H7 (cell line): Measurements from ENCODE around the gene USP2. TPM values are rescaled to one million over a fixed set of nuclear protein-coding genes. Genes with fewer than 3 reads are reported as not detected.

Source experiments
- DNase-seq: peaks from one replicate; pipeline ENCODE4 v3.0.0; 2012
- H3K27me3 ChIP-seq: 2 replicates; pipeline ENCODE4 v1.6.0; 2011; ENCODE audit warnings: mild to moderate bottlenecking, low read length; ENCODE audit not compliant: control insufficient read depth, insufficient read depth
- H3K36me3 ChIP-seq: replicated peaks from 2 replicates; pipeline ENCODE4 v1.5.1; 2011; ENCODE audit warnings: low read length; ENCODE audit not compliant: control insufficient read depth, insufficient read depth
- H3K4me3 ChIP-seq: 2 replicates; pipeline ENCODE4 v1.5.1; 2011; ENCODE audit warnings: low read depth, mild to moderate bottlenecking, control low read depth, low read length, moderate library complexity; ENCODE audit not compliant: insufficient read depth
- total RNA-seq: library from RNA; depleted of rRNA; stranded (reverse); fragments of >200 nt; shearing (Covaris generic); gene quantifications from 2 replicates; pipeline ENCODE4 v1.2.3, GENCODE V29; 2014

Gene USP2
- total RNA-seq, 1 experiment from 2014 or later = 2.8 TPM

DNA sequence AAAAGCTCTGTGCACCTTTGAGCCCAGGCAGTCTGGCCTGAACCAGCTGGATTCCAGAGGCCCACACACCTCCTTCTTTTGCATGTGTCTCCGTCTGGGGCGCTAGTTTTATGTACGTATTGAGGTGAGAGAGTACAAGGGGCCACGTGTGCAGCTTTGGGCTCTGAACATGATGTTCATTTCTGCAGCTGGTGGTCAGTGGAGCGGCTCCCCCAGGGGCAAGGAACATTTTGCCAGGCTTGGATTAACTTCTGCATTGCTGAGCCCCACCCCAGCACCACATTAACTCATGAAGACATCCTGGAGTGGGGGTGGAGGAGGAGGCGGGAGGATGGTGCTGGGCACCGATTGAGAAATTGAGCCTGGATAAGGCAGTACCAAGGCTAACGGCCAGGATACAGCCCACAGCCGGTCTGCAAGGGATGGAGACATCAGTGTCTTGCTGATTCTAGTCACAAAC, 13.8 kb downstream of the USP2 start:
- no peak overlapping the region for H3K4me3 ChIP-seq
- DNase-seq = no peak
- no peaks in the 10 kb centered on the region for H3K36me3 ChIP-seq
- H3K27me3 ChIP-seq = peaks cover 28% of the 10 kb centered on the region

DNA sequence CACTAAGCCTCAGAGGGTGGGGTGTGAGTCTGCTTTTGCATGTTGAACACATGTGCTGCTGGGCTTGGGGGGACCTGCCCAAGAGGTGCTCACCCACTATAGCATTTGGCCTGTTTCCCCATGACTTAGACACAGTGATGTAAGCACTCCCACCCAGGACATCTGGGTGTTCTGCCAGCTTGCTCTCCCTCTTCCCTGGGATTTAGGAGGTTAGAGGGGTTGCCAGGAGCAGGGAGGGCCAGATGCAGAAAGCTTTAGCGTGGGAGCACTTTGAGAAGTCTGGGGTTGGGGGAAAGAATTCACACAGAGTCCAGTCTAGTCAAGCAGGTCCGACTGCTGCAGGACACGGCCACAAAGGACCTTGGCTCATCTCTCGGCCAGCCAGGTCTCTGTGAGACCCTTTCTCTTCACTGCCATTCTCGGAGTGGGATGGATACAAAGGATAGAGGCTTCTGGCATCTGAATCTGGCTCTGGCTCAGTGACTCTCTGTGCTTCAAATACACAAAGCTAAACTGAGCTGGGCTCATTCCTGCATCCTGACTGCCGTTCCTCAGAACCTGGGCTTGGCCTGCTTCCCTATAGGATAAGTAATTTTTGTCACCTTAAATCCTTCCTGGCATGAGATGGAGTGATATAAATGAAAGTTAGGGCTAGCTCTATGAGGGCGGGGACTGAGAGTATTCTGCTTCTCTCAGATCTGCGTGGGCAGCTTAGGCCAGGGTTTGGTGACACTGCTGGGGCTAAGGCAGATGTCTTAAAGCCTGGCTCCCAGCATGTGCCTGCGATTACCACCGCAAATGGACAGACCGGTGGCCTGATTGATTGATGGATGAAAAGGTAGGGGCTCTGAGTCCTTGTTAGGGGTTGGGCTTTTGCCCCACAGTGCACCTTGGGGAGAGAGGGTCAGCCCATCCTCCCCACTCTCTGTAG, 14.5 kb downstream of the USP2 start:
- peaks cover 33% of the 10 kb centered on the region for H3K27me3 ChIP-seq
- no peaks in the 10 kb centered on the region for H3K36me3 ChIP-seq
- H3K4me3 ChIP-seq = no peak overlapping the region
- no peak for DNase-seq

DNA sequence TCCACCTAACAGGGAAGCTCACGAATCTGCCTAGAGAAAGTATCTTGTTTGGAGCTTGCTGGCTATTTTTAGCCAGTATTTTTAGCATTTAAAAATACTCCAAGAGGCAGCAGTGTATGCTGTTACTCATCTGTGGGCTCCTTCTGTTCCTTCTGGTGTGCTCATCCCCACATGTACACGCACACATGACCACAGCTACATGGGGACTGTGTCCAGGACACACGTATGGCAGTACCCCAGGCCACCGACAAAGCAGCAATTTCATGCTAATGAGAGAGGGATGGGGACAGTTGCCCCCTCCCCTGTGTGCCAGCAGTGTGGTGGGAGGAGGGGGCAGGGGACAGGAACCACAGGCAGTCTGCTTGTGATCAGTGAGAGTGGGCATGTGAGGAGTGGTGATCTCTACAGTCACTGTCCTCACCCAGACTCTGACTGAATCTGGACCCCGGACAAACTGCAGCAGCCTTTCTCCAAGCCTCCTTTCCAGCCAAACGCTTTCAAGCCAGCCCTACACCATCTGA, 16.4 kb downstream of the USP2 start:
- no peak overlapping the region for H3K4me3 ChIP-seq

DNA sequence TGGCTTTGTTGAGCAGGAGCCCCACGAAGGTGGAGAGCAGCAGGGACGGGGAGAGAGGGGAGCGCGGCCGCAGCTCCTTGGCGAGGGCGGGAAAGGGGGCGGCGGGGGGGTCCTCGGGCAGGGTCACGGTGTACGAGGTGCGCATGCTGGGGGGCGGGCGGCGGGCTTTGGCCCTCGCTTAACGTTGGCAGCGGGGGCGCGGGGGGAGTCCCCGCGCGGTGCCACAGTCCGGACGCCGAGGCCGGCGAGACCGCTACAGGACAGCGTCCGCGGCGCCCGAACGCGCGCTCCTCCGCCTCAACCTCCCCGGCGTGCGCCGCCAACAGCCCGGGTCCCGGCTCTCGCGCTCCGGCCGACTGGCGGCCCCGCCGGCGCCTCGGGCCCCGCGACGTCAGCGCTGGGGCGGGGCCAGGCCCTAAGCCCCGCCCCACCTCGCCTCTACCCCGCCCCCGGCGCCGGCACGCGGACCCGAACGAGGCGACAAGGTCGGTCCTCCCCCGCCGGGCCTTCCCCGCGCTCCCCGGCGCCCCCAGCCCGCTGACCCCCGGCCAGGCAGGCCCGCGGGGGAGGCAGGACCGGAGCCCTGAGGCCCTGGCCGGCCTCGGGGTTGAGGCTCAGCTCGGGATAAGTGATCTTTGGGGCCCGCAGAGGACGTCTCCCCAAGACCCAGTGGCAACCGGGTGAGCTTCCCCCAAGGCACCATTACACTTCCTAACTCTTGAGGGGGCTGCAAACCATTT, 17.5 kb downstream of the USP2 start:
- peak; percentile 98 for DNase-seq
- peaks cover 34% of the 10 kb centered on the region for H3K27me3 ChIP-seq
- H3K36me3 ChIP-seq = no peaks in the 10 kb centered on the region
- H3K4me3 ChIP-seq = peak overlapping the region; percentile 52

More for the DNA sequence above, 16.4 kb downstream of the USP2 start:
- no peak for DNase-seq
- Histone ChIP-seq H3K36me3 (no peaks in the 10 kb centered on the region), H3K27me3 (peaks cover 34% of the 10 kb centered on the region)

DNA sequence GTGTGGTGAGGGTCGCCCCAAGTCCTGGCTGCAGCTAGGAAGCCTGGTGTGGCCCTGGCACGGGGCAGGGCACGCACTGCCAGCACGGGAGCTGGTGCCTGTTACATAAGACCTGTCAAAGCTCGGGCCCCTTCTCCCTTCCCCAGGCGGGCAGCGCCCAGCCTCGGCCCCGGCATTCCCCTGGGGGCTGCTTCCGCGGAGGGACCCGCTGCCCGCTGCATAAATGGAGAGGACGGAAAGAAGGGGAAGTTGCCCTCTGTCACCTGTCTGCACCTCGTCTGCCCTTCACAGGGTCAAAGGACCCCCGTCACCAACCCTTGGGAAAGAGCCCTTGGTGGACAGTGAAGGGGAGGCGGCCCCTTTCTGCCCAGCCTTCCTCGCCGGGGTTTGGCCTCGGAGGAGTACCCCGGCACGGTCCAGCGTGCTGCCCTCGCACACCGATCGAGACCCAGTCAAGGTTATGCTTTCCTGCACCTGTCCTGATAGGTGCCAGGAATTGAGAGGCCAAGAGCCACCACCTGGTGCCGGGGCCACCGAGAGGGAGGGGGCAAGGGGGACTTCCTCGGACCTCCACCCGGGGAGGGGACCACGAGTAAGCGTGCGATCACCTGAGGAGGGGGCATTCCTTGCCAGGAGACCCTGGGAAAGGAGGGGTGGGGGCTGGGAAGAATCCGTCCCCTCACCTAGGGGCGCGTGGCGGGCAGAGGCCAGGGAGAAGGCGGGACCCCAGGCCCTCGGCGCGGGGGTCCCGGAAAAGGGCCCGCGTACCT, 18.2 kb downstream of the USP2 start:
- DNase-seq = peak; percentile 72
- Histone ChIP-seq H3K4me3 (peak overlapping the region; percentile 52), H3K36me3 (no peaks in the 10 kb centered on the region), H3K27me3 (peaks cover 34% of the 10 kb centered on the region)

DNA sequence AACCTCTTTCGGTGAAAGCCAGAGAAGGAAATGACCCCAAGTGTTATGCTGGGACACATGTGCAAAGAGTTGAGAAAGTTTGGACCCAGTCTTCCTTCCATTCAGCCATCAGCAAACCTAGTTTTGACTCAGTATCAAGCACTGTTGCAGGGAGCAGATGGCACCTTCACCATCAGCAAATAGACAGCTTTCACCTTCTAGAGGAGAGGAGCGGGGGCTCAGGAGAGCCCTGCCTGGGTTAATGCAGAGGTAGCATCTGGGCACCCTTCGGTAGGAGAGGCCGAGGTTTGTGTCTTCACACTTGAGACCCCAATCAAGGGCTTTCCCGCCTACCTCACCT, 18.8 kb downstream of the USP2 start:
- peaks cover 32% of the 10 kb centered on the region for H3K27me3 ChIP-seq
- DNase-seq = no peak
- no peak overlapping the region for H3K4me3 ChIP-seq
- no peaks in the 10 kb centered on the region for H3K36me3 ChIP-seq

DNA sequence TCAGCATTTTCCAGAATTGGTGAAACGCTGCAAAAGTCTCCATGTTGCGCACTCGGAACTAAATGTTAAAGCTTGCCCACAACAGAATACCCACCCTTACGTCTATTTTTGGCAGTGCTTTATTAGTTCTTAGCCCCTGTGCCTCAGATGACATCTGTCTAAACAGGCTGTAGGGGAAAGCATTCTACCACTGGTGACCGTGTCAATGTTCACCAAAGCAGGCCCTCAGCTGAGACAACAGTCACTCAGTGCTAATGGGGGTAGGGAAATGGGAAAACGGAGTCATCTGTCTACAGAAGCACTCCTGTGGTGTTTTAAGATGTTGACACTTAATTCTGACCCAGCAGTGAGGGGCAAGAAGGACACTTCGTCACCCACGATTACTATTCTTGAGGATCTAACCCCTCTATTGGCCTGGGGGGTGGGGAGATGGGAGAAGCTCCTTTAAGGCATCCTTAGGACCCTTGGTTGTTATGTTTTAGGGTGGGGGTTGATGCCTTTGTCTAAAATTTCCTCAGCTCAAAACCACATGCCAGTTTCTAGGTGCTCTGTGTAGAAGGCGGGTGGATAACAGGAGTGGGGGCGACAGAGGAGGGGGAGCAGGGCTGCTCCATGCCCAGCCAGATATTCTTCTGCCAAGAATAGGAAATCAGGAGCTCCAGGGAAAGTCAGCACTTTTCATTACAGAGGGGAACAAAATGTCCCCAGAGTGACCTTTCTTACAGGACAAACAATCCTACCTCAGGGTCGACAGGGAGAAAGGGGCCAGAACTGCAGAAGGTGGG, 19.4 kb downstream of the USP2 start:
- Histone ChIP-seq H3K36me3 (no peaks in the 10 kb centered on the region), H3K4me3 (no peak overlapping the region), H3K27me3 (peaks cover 32% of the 10 kb centered on the region)
- DNase-seq = no peak

DNA sequence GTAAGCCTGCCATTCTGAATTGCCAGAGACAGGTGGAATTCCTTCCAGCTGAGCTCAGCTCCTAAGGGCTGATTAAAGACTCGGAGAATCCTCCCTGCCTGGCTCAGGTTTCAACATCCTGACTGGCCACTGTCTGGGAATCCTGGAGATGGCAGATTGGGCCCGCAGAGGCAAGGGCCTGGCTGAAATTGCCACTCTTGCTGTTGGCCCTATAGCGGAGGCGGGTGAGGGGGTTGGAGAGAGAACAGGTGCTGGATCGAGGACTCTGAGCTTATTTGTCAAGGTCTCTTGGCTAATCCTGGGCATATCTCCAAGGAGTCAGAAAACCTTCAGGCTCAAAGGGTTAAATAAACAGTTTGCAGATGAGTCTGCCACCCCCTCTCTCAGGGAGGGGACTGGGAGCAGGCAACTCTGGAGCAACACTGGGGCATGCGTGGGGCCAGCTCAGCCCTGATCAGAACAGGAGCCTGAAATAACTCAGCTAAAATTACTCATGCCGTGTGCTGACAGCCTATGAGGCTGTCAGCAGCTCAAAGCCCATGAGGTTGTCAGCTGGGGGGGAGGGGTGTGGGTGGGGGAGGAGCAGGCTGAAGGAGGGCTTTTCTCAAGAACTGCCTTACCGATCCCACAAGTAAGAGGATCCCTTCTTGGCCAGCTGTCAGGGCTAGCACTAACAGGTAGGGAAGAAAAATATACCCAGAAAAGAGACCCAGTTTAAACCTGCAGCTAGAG, 20.3 kb downstream of the USP2 start:
- Histone ChIP-seq H3K27me3 (peaks cover 32% of the 10 kb centered on the region), H3K4me3 (no peak overlapping the region), H3K36me3 (no peaks in the 10 kb centered on the region)
- DNase-seq = peak; percentile 83

DNA sequence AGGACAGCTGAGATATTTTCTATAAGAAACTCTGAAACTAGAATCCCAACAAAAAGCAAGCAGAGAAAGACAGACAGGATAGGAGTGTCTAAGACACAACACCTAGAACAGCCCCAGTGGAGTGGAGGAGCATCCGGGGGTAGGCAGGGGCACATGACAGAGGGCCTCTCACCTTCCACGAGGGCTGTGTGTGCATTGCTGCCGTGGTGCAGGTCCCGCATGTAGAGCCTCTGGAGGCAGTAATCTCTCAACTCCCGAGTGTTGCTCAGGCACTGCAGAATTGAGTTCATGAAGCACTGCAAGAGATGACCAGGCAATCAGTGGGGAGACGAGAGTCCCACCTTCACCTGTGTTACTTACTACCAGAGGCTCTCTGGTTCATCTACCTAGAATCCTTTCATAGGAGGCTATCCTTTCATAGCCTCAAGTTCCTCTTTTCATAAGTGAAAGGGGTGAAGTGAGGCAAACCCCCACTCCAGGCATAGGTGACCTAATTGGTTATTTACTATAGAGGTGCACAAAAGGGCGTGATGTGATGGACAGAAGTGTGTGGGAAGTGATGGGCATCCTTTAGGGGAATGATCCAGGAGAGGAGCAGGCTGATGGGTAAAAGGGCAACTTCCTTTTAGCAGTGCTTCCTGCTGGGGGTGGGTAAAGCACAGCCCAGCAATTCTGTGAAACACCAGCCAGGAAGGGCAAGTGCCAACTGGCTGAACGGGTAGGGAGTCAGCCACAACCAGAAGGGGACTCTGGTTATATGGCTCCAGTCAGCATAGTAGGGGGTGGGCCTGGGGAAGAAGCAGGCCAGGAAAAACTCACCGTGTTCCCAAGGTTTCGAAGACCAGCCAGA, 21.9 kb downstream of the USP2 start:
- H3K27me3 ChIP-seq = peaks cover 25% of the 10 kb centered on the region
- no peak for DNase-seq

DNA sequence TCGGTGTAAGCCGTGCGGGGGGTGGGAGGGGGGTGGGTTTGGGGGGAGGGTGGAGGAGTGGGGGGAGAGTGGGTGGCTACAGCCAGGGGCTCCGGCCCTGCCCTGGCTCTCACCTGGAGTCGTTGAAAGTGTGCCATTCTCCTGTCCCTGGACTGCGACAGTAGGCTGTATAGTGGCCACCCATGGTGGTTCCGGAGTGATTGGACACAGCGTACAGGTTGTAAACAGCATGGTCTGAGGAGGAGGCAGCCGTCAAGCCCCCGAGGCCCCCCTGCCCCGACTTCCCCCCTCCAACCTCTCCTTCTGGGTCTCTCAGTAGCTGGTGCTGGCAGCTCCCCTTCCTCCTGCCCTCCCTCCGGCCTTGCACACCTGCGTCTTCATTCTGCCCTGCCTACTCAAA, 24.4 kb downstream of the USP2 start:
- Histone ChIP-seq H3K36me3 (no peaks in the 10 kb centered on the region), H3K27me3 (peaks cover 4% of the 10 kb centered on the region), H3K4me3 (no peak overlapping the region; the same call in 1 of the 2 replicates)
- DNase-seq = no peak

More for the DNA sequence above, 21.9 kb downstream of the USP2 start:
- no peak overlapping the region for H3K4me3 ChIP-seq
- no peaks in the 10 kb centered on the region for H3K36me3 ChIP-seq

DNA sequence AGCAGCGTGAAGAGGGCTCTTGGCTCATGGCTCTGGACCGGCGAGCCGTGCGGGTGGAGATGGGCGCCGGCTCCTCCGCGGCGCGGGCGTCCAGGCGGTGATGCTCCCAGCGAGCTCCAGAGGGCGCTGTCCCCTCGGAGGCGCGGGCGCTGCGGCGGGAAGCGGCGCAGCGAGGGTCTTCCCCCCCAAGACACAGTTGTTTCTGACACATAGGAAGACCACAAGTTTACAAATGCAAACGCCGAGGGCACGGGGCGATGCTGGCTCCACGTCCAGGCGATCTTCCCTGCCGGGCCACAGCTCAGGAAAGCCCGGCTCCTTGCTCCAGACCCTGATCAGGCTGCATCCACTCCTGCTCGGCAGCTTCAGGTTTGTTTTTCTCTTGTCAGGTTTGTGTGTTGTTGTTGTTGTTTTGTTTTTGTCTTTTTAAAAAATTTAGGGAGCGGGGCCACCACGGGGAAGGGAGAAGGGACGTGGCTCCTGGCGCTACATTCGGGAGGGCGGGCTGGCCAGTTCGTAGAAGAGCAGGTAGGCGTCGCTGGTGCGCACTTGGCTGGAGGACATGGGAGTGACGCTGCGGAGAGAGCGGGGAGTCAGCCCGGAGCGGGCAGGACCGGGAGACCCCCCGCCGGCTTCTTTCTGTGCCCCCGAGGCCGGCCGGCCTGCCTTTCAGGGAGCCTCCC, 25.0 kb downstream of the USP2 start:
- Histone ChIP-seq H3K4me3 (peak overlapping the region; percentile 47), H3K27me3 (peaks cover 3% of the 10 kb centered on the region), H3K36me3 (no peaks in the 10 kb centered on the region)
- DNase-seq = peak; percentile 98
